ENCODE measurements around the gene TUBB6.
A peak's percentile ranks its signal among the peaks of the same experiment; 100 is the strongest.

TUBB6 gene

DNA sequence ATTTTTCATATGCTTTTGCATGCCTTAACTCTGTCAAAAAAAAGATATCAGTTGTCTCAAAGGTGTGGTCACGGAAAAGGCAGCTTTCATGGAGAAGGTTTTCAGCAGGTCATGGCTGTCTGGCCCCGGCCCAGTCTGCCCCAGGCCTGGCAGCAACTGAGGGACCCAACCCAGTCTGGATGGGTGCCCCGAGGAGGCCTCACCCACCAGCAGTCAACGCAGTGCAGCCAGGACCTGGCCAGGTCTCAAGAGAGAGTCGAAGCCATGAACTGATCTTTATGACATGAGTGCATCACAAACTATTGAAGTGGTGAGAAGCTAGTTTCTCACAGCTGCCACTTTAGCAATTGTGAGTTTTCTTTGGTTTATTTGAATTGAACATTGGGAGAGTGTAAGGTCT is 7.9 kb downstream of the TUBB6 start:
- no peak for DNase-seq

DNA sequence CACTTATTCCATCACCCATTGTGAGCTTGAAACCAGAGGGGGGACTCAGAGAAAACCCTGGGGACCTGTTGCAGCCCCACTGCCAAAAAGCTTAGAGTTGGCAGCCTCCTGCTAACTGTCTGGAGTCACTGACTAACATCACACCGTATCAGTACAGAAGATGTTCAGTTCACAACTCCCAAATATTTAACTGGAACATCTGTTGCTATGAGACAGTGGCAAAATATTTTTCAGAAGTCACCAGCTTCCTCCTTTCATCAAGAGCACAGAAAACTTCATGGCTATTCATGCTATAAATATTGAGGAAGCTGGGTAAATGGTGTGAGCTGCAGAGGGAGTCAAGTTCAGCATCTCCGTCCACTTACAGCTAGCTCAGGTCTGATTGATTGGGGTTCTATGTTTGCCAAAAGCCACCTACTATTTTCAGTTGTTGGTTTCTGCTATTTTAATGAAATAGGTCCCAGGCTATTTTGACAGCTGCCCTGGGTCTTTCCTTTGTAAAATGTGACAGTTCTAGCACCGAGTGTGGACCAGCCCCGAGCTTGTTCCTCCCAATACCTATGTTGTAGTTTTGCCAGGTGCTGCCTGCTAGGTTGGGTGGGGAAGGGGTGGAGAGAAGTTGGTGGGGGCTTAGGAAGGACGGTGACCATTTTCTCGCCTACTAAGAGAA is 9.8 kb downstream of the TUBB6 start:
- DNase-seq: no peak

DNA sequence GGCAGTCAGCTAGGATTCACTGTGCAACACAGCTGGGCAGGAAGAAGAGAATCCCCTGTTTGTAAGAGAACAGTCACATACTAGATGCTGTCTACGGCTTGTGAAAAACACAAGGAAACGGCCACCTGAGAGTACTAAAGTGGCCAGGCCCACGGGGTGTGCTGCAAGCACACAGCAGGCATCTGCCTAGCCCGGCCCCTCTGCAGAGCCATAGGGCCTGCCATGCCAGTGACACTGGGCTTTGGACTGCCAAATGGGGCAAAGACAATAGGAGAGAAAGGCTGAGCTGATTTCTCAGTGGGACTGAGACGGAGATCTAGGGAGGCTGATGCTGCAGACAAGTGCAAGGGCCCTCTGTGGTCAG is 10.3 kb downstream of the TUBB6 start:
- DNase-seq: no peak

DNA sequence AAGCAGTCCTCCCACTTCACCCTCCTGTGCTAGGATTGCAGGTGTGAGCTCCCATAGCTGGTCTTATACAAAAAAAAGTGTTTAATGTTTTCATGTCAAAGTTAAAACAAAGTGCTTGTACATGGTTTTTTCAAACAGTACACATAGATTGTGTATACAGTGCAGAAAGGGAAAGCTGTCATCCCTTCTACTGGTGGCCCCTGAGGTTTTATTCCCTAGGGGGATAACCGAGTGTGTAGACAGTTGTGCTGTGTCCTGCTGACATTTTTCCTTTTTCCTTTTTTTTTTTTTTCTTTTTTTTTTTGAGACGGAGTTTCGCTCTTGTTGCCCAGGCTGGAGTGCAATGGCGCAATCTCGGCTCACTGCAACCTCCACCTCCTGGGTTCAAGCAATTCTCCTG is 10.8 kb downstream of the TUBB6 start:
- no peak for DNase-seq

DNA sequence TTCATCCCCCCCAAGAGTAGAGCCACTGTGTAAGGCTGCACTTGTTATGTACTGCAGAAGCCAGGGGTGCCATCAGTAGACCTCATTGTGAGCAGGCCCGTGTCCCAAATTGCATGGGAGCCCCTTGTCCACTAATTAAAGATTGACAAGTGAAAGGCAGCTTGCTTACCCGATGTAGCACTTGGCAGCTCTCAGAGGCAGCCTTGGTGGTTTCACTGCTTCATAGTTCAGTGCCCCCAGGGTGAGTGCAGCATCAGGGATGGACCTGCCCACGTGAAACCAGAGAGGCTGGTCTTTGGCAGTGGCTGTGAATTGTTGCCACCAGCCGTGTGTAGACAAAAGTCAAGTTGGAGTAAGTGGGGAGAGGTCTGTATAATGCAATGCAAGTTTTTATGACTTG is 13.3 kb downstream of the TUBB6 start:
- DNase-seq: no peak

DNA sequence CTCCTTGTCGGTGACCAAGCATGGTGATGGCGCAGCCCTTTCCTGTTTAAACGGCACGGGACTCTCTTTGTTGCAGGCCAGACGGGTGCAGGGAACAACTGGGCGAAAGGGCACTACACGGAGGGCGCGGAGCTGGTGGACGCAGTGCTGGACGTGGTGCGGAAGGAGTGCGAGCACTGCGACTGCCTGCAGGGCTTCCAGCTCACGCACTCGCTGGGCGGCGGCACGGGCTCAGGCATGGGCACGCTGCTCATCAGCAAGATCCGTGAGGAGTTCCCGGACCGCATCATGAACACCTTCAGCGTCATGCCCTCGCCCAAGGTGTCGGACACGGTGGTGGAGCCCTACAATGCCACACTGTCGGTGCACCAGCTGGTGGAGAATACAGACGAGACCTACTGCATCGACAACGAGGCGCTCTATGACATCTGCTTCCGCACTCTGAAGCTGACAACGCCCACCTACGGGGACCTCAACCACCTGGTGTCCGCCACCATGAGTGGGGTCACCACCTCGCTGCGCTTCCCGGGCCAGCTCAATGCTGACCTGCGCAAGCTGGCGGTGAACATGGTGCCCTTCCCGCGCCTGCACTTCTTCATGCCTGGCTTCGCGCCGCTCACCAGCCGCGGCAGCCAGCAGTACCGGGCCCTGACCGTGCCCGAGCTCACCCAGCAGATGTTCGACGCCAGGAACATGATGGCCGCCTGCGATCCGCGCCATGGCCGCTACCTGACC is 17.1 kb downstream of the TUBB6 start:
- no peak for DNase-seq

DNA sequence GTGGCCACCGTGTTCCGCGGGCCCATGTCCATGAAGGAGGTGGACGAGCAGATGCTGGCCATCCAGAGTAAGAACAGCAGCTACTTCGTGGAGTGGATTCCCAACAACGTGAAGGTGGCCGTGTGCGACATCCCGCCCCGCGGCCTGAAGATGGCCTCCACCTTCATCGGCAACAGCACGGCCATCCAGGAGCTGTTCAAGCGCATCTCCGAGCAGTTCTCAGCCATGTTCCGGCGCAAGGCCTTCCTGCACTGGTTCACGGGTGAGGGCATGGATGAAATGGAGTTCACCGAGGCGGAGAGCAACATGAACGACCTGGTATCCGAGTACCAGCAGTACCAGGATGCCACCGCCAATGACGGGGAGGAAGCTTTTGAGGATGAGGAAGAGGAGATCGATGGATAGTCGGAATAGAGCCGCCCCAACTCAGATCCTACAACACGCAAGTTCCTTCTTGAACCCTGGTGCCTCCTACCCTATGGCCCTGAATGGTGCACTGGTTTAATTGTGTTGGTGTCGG is 17.7 kb downstream of the TUBB6 start:
- no peak for DNase-seq

DNA sequence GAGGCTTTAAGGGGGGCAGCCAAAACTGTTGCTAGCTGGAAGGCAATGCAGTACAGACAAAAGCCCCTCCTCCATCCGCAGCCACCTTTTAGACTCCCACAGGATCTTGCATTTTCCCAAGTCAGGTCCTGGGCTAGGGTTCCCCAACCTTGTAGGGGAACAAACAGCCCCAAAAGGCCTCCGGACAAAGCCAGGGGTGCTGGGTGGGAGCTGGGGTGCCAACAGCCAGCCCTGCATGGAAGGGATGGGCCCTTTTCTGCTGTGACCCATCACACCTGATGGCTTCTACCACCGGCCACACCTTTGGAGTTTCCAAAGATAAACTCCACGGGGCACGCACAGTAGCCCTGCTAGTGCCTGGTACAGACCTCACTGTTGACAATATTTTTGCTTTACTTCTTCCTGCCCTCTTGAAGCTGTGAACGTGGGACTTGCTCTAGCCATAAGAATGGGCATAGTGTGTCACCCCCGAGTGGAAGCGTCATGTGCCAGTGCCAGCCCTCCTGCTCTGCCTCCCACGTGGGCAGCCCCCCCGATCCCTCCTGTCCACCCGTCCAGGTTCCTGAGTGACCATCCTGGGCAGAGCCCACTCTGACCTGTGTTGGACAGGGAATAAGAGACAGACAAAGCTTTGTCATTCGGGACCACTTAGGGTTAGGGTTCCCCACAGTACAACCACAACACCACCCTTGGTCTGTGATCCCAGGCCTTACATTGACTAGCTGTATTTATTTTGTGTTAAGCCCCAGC is 18.8 kb downstream of the TUBB6 start:
- no peak for DNase-seq

DNA sequence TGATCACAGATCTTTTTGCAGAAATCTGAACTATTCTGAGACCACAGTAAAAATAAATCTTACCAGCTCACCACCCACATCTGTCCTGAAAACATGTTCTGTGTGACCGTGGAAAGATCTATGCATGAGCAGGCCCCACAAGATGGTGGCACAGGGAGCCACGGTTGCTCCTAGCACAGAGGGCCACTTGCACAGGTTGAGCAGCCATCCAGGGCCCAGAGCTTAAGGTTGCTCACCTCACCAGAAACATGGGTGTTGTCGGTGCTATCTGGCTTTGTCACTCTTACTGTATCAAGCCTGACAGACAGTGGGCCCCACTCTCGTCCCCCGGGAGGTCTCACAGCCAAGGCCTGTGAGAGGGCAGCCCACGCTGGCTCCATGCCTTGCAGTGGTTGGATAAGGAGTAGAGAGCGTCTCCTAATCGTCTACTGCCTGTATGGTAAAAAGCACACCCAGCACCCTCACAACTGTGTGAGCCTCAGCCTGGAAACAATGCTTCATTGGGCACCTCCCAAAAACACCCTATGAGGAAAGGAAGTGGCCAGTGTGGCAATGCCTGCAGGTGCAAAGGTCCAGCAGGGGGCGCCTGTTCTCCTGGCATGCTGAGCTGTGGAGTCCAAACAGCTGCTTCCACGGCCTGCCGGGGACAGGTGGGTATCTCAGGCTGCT is 19.6 kb downstream of the TUBB6 start:
- DNase-seq: peak; percentile 78

DNA sequence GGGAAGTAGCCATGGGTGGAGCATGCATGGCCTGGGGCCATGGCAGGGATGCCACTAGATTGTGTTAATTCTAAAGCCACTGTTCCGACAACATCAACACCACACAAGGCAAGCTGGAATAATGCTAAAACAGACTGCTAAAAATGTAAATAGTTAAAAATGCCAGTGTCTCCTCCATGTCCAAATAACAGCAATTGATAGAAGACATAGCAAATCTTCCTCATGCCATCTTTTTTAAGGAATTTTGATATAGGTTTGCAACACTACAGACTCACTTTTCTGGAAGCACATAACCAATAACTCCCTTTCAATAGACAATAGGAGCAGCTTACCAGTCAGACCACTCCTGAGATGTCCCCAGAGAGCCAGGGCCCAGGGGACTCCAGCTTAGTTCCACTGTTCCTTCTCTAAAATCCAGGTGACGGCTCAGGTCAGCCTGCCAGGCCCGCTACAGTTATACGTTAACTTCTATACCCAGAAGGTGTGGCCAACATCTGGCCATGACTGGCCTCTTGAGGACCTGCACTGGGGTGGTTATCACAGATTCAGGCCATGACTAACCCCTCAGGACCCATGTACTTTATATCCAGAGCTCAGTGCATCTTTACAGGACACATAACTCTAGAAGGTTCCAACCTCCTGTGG is 20.3 kb downstream of the TUBB6 start:
- no peak for DNase-seq

DNA sequence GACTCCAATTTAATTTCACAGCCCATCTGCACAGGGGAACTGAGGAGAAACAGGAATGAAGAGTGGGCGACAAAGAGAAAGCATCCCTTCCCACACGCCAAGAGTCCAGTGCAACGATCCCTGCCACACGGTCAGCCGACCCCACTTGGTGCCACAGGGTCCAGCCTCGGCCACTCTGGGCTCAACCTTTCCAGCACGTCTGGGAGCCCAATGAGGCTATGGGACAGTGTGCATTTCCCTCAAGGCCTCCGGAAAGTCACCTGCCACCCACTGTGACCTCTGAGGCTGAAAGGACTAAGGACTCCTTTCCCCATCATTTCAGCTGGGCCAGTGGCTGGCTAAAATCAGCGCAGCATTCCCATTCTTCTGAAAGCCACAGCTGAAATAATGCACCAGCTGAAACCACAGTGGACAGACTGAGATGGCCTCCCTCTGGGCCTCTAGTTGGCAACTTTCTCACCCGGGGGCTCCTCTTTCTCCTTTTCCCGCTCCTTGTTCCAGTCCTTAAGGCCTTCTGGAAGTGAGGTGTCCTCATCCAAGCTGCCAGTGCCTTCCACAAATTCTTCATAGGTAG is 21.2 kb downstream of the TUBB6 start:
- DNase-seq: no peak

DNA sequence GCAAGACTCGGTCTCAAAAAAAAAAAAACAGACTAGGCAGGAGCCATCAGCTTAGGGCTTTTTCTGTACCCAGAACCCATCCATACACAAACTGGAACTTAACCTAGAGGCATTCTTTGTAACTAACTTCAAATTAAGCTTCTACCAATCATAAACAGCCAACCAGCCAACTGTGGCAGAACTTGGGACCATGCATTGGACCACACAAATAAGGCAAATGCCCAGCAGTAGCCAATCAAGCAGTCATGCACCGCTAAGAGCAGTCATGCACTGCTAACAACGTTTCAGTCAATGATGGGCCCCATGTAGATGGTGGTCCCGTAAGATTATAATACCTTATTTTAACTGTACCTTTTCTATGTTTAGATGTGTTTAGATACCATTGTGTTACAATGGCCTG is 22.7 kb downstream of the TUBB6 start:
- DNase-seq: no peak

DNA sequence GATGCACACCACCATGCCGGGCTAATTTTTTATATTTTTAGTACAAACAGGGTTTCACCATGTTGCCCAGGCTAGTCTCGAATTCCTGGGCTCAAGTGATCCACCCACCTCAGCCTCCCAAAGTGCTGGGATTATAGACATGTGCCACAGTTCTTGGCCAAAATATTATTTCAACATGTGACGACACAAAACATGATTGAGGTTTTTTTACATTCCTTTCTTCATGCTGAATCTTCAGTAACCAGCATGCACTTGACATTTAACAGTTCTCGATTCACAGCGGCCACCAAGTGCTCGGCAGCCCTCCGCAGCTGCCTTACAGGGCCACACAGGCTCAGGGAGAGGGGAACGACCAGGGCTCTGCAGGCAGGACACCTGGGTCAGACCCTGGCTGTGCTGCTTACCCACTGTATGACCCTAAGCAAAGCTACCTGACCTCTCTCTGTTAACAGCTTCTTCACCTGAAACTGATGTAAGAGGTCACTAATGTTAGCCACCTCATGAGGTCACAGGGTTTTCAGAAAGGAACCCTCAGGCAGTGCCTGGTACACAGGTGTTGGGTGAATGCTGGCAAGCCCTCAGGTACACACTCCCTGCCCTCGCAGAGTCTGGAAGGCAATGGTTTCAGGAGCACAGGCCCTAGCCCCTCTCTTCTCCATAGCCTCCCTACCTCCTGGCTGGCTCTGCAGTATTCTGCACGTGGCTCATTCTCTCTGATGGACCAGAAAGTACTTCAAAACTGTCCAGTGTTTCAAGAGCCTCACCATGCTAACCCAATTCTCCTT is 25.7 kb downstream of the TUBB6 start:
- DNase-seq: no peak

DNA sequence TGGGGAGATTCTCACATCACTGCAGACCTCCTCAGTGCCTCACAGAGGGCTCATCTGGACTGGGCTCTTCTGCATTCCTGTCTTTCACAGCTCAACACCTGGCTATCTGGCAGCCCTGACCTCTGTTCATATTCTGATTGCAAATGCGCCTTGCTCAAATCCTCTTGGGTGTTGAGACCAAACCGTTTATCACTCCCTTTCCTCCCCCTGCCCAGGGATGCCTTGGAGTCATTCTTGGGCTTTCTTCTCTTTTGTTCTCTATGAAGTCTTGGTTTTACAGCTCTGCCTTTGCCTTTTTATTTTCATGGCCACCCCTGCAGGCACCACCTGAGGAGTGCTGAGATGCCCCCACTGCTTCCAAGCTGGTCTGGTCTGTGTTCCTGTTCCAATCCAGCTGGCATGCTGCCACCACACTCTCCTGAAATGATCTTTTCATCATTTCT is 26.3 kb downstream of the TUBB6 start:
- DNase-seq: no peak

DNA sequence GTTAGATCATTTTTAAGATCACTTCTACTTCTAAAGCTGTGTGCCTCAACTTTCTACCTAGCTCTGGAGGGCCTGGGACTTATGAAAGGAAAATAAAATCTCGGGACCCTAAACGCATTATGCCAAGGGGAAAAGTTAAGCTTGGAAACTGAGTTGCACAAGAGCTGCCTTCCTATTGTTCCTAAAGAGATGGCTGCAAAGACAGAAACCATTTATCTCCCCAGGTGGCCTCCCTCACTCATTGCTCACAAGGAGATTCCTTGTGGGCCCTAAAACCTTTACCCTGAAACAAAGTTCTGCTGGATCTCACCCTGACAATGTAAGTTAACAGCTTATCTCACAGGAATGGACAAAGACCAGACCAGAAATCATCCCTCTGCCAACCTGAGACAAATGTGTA is 26.8 kb downstream of the TUBB6 start:
- DNase-seq: no peak

DNA sequence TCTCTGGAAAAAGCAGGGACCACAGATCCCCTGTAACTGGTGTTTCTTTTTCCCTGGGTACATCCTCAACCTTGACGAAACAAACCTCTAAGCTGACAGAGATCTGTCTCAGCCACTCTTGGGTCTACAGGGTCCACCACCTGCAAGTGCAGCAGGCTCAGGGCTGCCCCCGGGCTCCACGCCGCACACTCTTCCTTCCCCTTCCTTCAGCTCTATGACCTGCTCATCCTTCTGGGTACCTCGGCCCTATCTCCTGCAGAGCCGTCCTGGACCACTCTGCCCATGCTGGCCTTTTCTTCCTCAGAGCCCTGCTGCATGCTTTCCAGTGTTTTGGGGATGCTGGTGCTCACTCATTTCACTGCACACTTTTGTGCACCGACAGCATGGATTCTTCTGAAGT is 27.5 kb downstream of the TUBB6 start:
- no peak for DNase-seq

DNA sequence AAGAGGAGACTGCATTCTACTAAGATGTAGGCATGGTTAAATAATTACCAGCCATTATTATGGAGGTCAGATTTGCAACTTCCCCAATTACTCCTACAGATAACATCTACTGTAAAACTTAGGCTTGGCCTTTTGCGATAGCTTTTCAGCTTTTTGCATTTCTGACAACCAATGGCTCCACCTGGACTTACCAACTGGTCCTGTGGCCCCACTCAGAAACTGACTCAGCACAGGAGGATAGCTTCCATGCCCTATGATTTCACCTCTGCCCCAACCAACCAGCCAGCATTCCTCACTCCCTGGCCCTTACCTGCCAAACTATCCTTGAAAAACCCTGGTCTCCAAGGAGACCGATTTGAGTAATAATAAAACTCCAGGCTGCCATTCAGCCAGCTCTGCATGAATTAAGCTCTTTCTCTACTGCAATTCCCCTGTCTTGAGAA is 28.2 kb downstream of the TUBB6 start:
- DNase-seq: no peak

DNA sequence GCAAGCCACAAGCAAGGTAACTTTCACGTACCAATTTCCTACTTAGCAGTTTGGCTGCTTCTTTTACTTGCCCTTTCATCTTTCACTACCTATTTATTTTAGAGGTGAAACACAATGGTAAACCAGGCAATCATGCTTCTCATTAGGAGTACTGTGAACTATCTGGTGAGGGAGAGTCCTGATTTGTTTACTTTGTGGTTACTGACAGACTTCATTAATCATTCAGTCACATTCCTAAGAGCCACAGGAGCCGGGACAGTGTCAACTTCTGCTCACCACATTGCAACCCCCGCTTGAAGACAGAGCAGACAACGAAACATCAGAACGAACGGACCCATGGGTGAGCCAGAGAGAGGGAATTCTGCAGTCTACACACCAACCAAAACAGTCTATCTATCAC is 28.8 kb downstream of the TUBB6 start:
- DNase-seq: no peak

DNA sequence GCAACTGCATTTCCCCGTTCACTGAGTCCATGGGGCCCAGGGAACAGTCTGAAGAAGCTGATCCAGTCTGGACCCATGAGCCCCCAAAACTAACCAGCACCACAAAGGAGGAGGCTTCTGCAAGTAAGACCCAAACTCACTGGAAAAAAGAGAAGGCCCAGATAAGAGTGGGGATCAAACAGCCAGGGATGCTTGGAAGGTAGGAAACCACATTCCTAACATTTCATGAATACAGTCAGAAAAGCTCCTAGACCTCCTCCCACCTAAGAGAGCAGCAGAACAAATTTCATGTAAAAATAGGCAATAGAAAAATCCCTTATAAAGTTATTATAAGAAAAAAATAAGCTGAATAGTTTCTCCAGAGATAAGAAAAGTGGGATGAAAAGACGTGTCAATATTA is 30.3 kb downstream of the TUBB6 start:
- no peak for DNase-seq

DNA sequence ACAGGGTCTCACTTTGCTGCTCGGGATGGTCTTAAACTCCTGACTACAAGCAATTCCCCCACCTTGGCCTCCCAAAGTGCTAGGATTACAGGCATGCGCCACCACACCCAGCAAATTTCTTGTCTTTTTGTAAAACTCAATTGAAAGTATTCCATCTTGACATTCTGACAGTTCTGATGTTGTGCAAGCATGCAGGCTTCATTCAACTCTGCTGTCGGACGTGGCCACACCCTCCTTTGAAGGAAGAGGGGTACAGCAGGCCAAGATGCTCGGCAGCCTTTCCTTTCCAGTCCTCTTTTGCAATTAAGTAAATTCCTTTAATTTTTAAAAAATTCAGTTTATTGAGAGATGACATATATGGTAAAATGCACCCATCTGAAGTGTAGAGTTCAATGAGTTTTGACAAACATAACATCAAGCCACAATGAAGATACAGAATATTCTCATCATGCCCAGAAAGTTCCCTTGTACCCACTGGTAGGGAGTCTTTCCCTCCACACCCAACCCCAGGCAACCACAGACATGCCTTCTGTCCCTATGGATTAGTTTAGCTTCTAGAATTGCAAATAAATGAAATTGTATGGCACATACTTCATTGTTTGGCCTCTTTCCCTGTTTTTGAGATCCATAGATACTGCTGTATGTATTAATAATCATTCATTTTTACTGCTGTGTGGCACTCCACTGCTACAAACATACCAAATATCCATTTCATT is 33.1 kb downstream of the TUBB6 start:
- no peak for DNase-seq

DNA sequence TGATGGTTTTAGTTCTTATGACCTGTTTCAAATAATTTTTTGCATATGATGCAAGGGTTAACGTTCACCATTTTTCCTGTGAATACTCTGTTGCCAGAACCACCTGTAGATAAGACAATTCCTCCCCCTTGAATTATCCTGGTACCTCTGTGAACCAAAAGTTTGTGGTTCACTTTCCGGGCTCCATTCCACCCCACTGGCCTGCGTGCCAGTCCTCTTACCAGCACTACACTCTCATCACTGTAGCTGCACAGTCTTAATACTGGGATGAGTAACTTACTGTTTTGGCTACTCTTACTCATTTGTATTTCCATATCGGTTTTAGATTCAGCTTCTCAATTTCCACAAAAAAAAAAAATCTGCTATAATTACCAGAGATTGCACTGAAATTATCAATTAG is 34.6 kb downstream of the TUBB6 start:
- no peak for DNase-seq

All from activated CD4-positive, CD25-positive, alpha-beta regulatory T cell treated with anti-CD3 and anti-CD28 coated beads, Interleukin-2, amount 50 U/mL, for 72 hours (primary cell).